Activated CD4-positive, alpha-beta T cell treated with anti-CD3 and anti-CD28 coated beads, Interleukin-2, amount 50 U/mL, for 1 hour (primary cell): Measurements from ENCODE around the gene NPTX1.
"Not testable (repeated sequence)": the region's sequence is repeated elsewhere in the genome, so short reads cannot be mapped to it uniquely, and the experiment has no call there.

ENCODE experiments used
- DNase-seq: peaks from one replicate; pipeline ENCODE4 v3.0.0-alpha.2; 2020

Gene NPTX1

GRCh38 chr17:80475910-80476876 lies at the start of gene NPTX1:
TSS of gene NPTX1 (minus strand) at chr17:80476607. CDS start at chr17:80476446, 161 bp downstream.
- DNase-seq = no peak

- no peak for DNase-seq
Measured at GRCh38 chr17:80523956-80524712, 47.7 kb upstream of the NPTX1 start.

GRCh38 chr17:80523054-80523744 lies 46.8 kb upstream of the NPTX1 start:
- no peak for DNase-seq

GRCh38 chr17:80520810-80521455 lies 44.5 kb upstream of the NPTX1 start:
- DNase-seq = no peak

- DNase-seq = no peak
Measured at GRCh38 chr17:80519091-80519781, 42.8 kb upstream of the NPTX1 start.

- DNase-seq = no peak
Measured at GRCh38 chr17:80518392-80518791, 42.0 kb upstream of the NPTX1 start.

GRCh38 chr17:80517641-80518040 lies 41.2 kb upstream of the NPTX1 start:
- DNase-seq = no peak

GRCh38 chr17:80516171-80516932 lies 39.9 kb upstream of the NPTX1 start:
- DNase-seq = no peak

GRCh38 chr17:80513892-80514291 lies 37.5 kb upstream of the NPTX1 start:
- no peak for DNase-seq

- DNase-seq = no peak
Measured at GRCh38 chr17:80513201-80513600, 36.8 kb upstream of the NPTX1 start.

GRCh38 chr17:80512233-80512632 lies 35.8 kb upstream of the NPTX1 start:
- no peak for DNase-seq

- no peak for DNase-seq
Measured at GRCh38 chr17:80511222-80512180, 35.1 kb upstream of the NPTX1 start.

- DNase-seq = no peak
Measured at GRCh38 chr17:80510772-80511171, 34.4 kb upstream of the NPTX1 start.

GRCh38 chr17:80510132-80510531 lies 33.7 kb upstream of the NPTX1 start:
- no peak for DNase-seq

- no peak for DNase-seq
Measured at GRCh38 chr17:80509311-80509710, 32.9 kb upstream of the NPTX1 start.

GRCh38 chr17:80507965-80508364 lies 31.6 kb upstream of the NPTX1 start:
- no peak for DNase-seq

- DNase-seq = not testable (repeated sequence)
Measured at GRCh38 chr17:80507177-80507576, 30.8 kb upstream of the NPTX1 start.

GRCh38 chr17:80504686-80505413 lies 28.4 kb upstream of the NPTX1 start:
- DNase-seq = no peak

- DNase-seq = no peak
Measured at GRCh38 chr17:80503921-80504320, 27.5 kb upstream of the NPTX1 start.
